ENCODE data around the gene CAPZB.

CAPZB gene

DNA sequence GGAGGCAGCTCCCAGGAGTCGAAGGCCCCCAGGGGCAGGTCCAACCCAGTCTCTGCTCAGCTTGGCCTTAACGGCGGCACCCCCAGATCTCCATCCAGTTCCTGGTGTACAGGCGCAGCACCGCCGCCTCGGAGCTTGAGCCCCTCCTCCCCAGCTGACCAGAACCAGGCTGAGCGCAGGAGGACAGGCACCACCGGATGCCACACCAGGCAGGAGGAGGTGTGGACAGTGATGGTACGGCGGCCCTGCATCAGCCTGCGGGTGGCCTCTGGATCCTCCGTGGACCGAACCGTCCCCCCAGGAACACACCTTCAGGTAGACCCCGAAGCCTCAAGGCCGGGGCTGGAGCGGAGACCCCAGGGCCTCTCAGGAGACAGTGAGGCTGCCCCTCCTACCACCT, 156.9 kb downstream of the CAPZB start:
- TF ChIP-seq, protein P1, sequence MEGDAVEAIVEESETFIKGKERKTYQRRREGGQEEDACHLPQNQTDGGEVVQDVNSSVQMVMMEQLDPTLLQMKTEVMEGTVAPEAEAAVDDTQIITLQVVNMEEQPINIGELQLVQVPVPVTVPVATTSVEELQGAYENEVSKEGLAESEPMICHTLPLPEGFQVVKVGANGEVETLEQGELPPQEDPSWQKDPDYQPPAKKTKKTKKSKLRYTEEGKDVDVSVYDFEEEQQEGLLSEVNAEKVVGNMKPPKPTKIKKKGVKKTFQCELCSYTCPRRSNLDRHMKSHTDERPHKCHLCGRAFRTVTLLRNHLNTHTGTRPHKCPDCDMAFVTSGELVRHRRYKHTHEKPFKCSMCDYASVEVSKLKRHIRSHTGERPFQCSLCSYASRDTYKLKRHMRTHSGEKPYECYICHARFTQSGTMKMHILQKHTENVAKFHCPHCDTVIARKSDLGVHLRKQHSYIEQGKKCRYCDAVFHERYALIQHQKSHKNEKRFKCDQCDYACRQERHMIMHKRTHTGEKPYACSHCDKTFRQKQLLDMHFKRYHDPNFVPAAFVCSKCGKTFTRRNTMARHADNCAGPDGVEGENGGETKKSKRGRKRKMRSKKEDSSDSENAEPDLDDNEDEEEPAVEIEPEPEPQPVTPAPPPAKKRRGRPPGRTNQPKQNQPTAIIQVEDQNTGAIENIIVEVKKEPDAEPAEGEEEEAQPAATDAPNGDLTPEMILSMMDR (IDR thresholded peaks at IDR 0.05; ENCODE audit: low read depth, low read length, missing control alignments), result no peak
- no peak for DNase-seq (ENCODE audit: low read depth)
- no peak overlapping the region for H3K4me3 ChIP-seq (ENCODE audit: low read depth, low read length)

DNA sequence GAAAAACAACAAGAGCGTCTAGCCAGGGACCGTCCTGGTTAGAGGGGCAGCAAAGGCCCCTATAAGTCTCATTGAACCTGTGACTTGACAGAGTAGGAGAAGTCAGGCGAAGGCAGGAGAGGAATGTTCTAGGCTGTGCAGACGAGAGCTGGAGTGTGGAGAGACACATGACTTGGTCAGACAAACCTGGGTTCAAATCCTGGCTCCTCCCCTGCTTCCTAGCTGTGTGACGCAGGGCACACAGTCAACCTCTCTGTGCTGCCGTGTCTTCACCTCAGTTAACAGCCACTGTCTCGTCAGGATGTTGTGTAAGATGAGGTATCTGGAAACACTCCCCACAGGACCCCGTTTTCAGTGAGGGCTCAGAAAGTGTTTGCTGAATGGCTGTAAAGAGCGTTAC, 157.6 kb downstream of the CAPZB start:
- TF ChIP-seq, protein P1 (IDR thresholded peaks at IDR 0.05; ENCODE audit: low read depth, low read length, missing control alignments), result no peak
- DNase-seq (ENCODE audit: low read depth), result no peak
- H3K4me3 ChIP-seq (ENCODE audit: low read depth, low read length), result no peak overlapping the region

DNA sequence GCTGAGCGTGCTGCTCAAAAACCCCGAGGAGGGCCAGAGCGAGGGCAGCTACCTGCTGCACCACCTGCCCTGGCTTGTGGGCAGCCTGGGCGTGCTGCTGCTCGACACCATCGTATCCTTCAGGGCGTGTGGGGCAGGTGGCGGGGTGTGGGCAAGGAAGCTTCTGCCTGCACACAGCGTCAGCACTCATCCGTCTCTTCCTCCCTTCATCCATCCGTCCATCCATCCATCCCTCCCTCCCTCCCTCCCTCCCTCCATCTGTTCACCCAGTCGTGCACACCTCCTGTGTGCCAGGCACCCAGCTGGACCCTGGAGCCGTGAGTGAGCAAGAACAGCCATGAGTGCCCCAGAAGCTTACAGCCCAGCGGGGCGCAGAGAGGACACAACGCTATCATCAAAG, 158.0 kb downstream of the CAPZB start:
- TF ChIP-seq, protein P1 (IDR thresholded peaks at IDR 0.05; ENCODE audit: low read depth, low read length, missing control alignments), result no peak
- no peak overlapping the region for H3K4me3 ChIP-seq (ENCODE audit: low read depth, low read length)
- DNase-seq (ENCODE audit: low read depth), result no peak

DNA sequence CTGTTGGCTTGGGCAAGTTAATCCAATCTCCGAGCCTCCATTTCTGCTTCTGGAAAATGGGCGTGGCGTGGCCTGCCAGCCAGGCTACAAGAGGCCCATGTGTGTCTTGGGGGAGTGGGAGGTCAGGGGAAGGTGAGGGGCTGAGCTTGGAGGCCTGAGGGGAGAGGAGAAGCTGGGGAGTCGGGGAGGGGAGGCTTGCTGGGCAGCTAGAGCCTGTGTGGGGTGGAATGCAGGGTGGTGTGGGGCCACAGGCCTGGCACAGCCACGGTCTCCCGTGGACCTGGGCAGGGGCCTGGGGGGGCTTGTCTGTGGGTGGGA, 158.6 kb downstream of the CAPZB start:
- H3K4me3 ChIP-seq (ENCODE audit: low read depth, low read length), result no peak overlapping the region
- no peak for DNase-seq (ENCODE audit: low read depth)
- TF ChIP-seq, protein P1 (IDR thresholded peaks at IDR 0.05; ENCODE audit: low read depth, low read length, missing control alignments), result no peak

DNA sequence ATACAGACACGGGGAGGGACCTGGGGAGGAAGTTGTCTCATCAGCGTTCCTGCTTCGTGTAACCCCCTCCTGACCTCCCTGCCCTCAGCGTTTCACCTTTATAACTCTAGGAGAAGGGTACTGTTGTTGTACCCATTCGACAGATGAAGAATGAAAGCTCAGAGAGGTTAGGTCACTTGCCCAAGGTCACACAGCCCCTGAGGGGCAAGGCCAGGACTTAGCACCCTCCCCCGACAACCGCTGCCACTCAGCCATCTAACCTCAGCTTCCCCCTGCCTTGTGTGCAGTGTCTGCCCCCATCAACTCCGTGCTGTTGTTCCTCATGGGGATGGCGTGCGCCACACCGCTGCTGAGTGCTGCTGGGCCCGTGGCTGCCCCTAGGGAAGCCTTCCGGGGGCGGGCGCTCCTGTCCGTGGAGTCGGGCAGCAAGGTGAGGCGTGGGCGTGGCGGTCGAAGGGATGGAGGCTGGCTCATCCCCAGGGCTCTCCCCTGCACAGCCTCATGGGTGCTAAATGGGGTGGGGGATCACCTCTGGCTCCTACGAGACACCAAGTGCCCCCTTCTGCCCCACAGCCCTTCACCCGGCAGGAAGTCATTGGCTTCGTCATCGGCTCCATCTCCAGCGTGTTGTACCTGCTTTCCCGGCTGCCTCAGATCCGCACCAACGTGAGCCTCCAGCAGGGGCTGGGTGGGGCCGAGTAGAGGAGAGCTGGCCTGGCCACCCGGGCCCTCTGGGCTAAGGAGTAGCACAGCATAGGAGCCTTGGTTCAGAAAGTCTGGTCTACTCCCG, 159.2 kb downstream of the CAPZB start:
- H3K4me3 ChIP-seq (ENCODE audit: low read depth, low read length), result no peak overlapping the region
- TF ChIP-seq, protein P1 (IDR thresholded peaks at IDR 0.05; ENCODE audit: low read depth, low read length, missing control alignments), result no peak
- DNase-seq (ENCODE audit: low read depth), result no peak

DNA sequence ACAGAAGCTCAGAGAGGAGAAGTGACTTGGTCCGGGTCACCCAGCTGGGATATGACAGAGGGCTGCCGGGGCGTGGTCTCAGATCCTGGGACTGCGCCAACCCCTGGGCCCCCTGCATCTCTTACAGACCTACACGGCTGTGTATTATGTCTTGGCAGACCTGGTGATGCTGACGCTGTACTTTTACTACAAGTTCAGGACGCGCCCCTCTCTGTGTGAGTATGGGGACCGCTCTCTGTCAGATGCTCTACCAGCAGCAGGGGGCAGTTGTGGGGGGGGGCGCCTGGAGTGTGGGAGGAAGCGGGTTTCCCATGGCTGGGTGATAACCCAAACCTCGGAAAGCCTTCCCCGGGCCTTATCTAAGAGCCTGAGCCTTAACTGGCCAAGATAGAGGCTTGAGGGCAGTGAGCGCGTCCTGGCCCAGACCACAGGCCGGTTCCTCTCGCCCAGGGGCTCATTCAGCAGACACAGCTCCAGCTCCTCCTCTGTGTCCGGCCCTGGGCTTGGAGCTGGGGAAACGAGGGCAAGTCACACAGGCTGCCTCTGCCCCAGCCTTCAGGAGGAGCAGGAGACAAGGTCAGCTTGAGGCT, 159.9 kb downstream of the CAPZB start:
- DNase-seq (ENCODE audit: low read depth), result no peak
- TF ChIP-seq, protein P1 (IDR thresholded peaks at IDR 0.05; ENCODE audit: low read depth, low read length, missing control alignments), result no peak
- no peak overlapping the region for H3K4me3 ChIP-seq (ENCODE audit: low read depth, low read length)

DNA sequence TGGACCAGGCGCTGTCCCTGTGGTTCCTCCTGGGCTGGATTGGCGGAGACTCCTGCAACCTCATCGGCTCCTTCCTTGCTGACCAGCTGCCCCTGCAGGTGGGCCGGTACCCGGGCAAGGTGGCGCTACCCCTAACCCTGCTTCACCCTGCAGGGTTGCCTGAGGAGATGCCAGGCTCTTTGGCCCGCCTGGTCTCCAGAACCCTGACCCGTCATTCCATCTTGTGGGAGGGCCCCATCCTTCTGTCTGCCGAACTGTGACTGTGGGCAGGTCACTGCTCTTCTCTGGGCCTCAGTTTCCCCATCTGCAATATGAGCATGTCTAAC, 160.7 kb downstream of the CAPZB start:
- H3K4me3 ChIP-seq (ENCODE audit: low read depth, low read length), result no peak overlapping the region
- TF ChIP-seq, protein P1 (IDR thresholded peaks at IDR 0.05; ENCODE audit: low read depth, low read length, missing control alignments), result no peak
- no peak for DNase-seq (ENCODE audit: low read depth)
